HG02981 (cell line): Measurements from ENCODE around the gene ATG4C.
"Not testable (repeated sequence)": the region's sequence is repeated elsewhere in the genome, so short reads cannot be mapped to it uniquely, and the experiment has no call there.

Experiments used
- ATAC-seq: cut with Tn5 transposase; IDR thresholded peaks from one replicate; pipeline ENCODE4 v1.9.1; 2021; ENCODE audit warnings: mild to moderate bottlenecking, moderate library complexity; ENCODE audit not compliant: unreplicated experiment

Gene ATG4C, protein sequence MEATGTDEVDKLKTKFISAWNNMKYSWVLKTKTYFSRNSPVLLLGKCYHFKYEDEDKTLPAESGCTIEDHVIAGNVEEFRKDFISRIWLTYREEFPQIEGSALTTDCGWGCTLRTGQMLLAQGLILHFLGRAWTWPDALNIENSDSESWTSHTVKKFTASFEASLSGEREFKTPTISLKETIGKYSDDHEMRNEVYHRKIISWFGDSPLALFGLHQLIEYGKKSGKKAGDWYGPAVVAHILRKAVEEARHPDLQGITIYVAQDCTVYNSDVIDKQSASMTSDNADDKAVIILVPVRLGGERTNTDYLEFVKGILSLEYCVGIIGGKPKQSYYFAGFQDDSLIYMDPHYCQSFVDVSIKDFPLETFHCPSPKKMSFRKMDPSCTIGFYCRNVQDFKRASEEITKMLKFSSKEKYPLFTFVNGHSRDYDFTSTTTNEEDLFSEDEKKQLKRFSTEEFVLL

GRCh38 chr1:62783736-62784508 is at the start of gene ATG4C:
TSS of gene ATG4C (plus strand) at chr1:62784132. CDS start at chr1:62803787, 19,655 bp downstream.
- peak; percentile 94 for ATAC-seq

- no peak for ATAC-seq
These were observed 48.3 kb upstream of the ATG4C start for GRCh38 chr1:62735491-62736171.

DNA sequence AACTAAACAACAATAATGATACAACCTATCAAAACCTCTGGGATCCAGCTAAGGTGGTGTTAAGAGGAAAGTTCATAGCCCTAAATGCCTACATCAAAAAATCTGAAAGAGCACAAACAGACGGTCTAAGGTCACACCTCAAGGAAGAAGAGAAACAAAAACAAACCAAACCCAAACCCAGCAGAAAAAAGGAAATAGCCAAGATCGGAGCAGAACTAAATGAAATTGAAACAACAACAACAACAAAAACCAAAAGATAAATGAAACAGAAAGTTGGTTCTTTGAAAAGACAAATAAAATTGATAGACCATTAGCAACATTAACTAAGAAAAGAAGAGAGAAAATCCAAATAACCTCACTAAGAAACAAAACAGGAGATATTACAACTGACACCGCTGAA is 43.2 kb upstream of the ATG4C start:
- not testable (repeated sequence) for ATAC-seq

- no peak for ATAC-seq
These were observed 39.0 kb upstream of the ATG4C start for GRCh38 chr1:62744611-62745577.

DNA sequence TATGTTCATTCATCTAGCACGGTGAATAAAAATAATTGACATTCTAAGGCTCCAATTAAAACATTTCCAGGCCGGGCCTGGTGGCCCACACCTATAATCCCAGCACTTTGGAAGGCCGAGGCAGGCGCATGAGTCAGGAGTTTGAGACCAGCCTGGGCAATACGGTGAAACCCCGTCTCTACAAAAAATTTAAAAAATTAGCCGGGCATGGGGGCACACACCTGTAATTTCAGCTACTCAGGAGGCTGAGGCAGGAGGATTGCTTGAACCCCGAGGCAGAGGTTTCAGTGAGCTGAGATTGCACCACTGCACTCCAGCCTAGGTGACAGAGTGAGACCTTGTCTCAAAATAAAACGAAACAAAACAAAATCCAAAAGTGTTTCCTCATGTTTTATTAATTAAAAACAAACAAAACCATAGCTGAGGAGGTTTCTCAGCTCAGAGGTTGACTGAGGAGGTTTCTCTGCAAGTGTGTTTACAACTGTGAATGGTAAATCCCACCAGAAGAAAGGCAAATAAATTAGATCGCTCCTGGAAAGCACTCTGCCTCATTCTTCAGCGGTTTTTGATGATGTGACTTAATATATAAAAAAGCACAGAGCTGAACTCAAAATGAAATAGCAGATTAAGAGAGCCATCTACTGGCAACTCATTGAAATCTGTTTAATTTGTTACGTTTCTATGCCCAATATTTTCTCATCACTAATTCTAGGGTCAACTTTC is 37.7 kb upstream of the ATG4C start:
- no peak for ATAC-seq

DNA sequence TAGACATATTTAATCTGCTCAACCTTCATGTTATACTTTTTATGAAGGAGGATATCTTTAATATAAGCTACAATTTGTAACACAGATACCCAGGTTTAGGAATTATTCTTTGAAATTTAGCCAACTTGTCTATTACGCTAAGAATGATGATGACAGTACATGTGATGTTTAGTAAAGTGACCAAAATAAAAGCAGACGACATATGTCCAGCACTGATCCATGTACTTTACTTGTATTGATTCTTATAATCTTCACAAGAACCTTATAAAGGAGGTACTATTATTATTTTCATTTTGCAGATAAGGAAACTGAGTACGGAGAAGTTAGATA is 37.2 kb upstream of the ATG4C start:
- no peak for ATAC-seq

GRCh38 chr1:62753031-62753965 is 30.6 kb upstream of the ATG4C start:
- ATAC-seq = no peak

DNA sequence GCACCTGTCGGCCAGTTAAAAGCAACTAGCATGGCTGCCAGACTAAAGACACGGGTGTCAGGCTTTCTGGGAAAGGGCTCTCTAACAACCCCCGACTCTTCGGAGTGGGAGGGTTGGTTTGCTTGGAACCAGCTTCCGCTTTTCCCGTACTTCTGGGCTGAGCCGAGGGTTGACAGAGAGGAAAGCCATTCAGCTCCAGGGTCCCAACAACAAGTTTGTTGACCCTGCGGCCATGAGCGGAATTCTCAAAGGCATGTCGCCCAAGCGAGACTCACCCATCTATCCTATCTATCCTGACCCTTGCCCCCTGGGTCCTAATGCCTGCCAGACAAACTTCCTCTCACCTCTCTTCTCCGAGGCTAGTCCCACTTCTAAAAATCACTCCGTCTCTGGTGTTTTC is 29.0 kb upstream of the ATG4C start:
- ATAC-seq = not testable (repeated sequence)

DNA sequence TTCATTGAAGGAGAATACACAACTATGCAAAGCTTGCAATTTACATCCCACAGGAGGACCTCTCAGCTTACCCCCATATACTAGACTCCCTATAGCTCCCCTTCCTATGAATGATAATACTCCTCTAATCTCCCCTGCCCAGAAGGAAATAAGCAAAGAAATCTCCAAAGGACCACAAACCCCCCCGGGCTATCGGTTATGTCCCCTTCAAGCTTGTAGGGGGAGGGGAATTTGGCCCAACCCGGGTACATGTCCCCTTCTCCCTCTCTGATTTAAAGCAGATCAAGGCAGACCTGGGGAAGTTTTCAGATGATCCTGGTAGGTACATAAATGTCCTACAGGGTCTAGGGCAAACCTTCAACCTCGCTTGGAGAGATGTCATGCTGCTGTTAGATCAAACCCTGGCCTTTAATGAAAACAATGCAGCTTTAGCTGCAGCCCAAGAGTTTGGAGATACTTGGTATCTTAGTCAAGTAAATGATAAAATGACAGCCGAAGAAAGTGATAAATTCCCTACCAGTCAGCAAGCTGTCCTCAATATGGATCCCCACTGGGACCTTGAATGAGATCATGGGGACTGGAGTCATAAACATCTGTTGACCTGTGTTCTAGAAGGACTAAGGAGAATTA is 27.6 kb upstream of the ATG4C start:
- not testable (repeated sequence) for ATAC-seq

DNA sequence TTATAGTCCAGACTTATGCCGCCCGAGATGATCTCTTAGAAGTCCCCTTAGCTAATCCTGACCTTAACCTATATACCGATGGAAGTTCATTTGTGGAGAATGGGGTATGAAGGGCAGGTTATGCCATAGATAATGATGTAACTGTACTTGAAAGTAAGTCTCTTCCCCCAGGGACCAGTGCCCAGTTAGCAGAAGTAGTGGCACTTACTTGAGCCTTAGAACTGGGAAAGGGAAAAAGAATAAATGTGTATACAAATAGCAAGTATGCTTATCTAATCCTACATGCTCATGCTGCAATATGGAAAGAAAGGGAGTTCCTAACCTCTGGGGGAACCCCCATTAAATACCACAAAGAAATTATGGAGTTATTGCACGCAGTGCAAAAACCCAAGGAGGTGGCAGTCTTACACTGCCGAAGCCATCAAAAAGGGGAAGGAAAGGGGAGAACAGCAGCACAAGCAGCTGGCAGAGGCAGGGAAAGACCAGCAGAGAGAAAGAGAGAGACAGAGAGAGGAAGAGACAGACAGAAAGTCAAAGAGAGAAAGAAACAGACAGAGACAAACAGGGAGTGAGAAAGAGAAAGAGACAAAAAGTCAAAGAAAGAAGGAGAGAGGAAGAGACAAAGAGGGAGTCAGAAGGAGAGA is 24.6 kb upstream of the ATG4C start:
- ATAC-seq = not testable (repeated sequence)

DNA sequence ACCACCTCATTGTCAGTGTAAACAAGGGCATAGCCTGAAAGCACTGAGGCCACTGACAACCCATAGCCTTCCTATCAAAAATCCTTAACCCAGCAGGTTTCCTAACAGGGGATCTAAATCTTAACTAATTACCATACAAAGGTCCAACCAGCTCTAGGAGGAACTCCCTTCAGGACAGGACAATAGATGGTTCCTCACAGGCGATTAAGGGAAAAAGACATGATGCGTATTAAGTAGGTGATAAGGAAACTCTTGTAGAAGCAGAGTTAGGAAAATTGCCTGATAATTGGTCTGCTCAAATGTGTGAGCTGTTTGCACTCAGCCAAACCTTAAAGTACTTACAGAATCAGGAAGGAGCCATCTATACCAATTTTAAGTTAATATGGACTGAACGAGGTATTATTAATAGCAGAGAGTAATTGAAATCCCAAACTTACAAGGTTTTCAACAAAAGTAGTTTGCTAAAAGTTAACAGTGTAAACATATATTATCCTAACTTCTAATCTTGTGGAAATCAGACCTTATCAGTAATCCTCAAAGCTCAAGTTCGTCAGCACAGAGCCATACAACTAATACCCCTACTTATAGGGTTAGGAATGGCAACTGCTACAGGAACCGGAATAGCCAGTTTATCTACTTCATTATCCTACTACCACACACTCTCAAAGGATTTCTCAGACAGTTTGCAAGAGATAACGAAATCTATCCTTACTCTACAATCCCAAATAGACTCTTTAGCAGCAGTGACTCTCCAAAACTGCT is 23.7 kb upstream of the ATG4C start:
- ATAC-seq = not testable (repeated sequence)

DNA sequence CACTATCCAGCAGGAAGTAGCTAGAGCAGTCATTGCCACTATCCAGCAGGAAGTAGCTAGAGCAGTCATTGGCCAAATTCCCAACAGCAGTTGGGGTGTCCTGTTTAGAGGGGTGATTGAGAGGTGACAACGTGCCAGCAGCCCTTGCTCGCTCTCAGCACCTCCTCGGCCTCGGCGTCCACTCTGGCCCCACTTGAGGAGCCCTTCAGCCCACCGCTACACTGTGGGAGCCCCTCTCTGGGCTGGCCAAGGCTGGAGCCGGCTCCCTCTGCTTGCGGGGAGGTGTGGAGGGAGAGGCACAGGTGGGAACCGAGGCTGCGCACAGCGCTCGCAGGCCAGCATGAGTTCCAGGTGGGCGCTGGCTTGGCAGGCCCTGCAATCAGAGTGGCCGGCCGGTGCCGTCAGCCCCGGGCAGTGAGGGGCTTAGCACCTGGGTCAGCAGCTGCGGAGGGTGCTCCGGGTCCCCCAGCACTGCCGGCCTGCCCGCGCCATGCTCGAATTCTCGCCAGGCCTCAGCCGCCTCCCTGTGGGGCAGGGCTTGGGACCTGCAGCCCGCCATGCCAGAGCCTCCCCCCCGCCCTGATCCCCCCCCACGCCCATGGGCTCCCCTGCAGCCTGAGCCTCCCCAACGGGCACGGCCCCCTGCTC is 22.6 kb upstream of the ATG4C start:
- not testable (repeated sequence) for ATAC-seq

DNA sequence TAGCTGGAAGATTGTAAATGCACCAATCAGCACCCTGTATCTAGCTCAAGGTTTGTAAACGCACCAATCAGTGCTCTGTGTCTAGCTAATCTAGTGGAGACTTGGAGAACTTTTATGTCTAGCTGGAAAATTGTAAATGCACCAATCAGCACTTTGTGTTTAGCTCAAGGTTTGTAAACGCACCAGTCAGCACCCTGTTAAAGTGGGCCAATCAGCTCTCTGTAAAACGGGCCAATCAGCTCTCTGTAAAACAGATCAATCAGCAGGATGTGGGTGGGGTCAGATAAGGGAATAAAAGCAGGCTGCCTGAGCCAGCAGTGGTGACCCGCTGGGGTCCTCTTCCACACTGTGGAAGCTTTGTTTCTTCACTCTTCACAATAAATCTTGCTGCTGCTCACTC is 21.9 kb upstream of the ATG4C start:
- not testable (repeated sequence) for ATAC-seq

DNA sequence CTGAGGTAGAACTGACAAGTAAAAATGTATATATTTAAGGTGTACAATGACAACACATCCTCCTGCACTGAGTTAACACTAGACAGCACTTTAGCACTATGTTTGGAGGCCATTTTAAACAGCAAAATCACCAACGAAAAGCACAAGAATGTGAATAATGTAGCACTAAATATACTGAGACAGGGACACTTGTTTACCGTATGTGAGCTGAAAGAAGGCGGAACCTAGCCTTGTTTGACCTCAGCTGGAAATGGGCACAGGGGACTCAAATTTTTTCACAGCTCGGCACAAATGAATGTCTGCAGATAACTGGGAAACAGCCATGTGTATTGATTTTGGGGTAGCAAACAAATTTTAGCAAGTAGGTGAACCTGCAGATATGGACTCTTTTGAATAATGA is 18.0 kb upstream of the ATG4C start:
- ATAC-seq = no peak

- not testable (repeated sequence) for ATAC-seq
These were observed 15.4 kb upstream of the ATG4C start for GRCh38 chr1:62768551-62768950.

GRCh38 chr1:62772607-62773295 is 11.2 kb upstream of the ATG4C start:
- no peak for ATAC-seq
